ENCODE data around the gene RAB23. TPM values are rescaled to one million over a fixed set of nuclear protein-coding genes. Genes with fewer than 3 reads are reported as not detected.
A peak's percentile ranks its signal among the peaks of the same experiment; 100 is the strongest.

Gene RAB23
- total and polyA plus RNA-seq, 2 of the 8 experiments (the other 6 are each of a cell fraction or from before 2014, with no cell fraction given): 6.5 to 17.2 TPM

GRCh38 chr6:57255451-57256169 lies 33.5 kb upstream of the RAB23 start:
- Histone ChIP-seq H3K18ac (ENCODE audit: extremely low read depth, low read length) (no peak overlapping the region), H4K91ac (replicated peaks; ENCODE audit: insufficient read length, low read length) (no peak overlapping the region), H3K27me3 (replicated peaks in 1 of 4; ENCODE audit: control insufficient read depth in 3 of 4, extremely low read depth in 1 of 4, insufficient read depth in 3 of 4, low read length in 3 of 4) (no peaks in the 10 kb centered on the region), H3K9me3 (ENCODE audit: insufficient read depth in 2 of 2, low read depth in 1 of 2, low read length in 1 of 2) (no peaks in the 10 kb centered on the region), H3K4ac (replicated peaks; ENCODE audit: insufficient read length, low read depth, low read length) (no peak overlapping the region), H3K23me2 (ENCODE audit: low read depth, low read length) (no peaks in the 10 kb centered on the region; the same call in 1 of the 2 replicates), H4K5ac (ENCODE audit: insufficient read length, low read depth, low read length) (no peak overlapping the region), H2BK15ac (ENCODE audit: low read length) (no peak overlapping the region), H3K4me2 (ENCODE audit: insufficient read depth in 1 of 2, low read depth in 2 of 2, low read length in 2 of 2) (no peak overlapping the region), H3K4me3 (ENCODE audit: extremely low read depth in 1 of 4, insufficient read depth in 2 of 4, low read depth in 3 of 4, low read length in 4 of 4) (no peak overlapping the region), H3K79me2 (ENCODE audit: control insufficient read depth in 1 of 2, insufficient read depth in 2 of 2, low read length in 2 of 2) (no peaks in the 10 kb centered on the region), H3K4me1 (replicated peaks in 1 of 4; ENCODE audit: control insufficient read depth in 3 of 4, insufficient read depth in 4 of 4, low read length in 3 of 4) (no peaks in the 10 kb centered on the region), H3K14ac (ENCODE audit: insufficient read length) (no peak overlapping the region), H2BK12ac (ENCODE audit: low read depth, low read length) (no peak overlapping the region), H3K23ac (ENCODE audit: insufficient read length) (no peak overlapping the region), H3K27ac (ENCODE audit: low read depth, low read length) (no peak overlapping the region), H3K79me1 (ENCODE audit: low read depth, low read length) (no peaks in the 10 kb centered on the region), H3K36me3 (ENCODE audit: control insufficient read depth in 2 of 4, insufficient read depth in 4 of 4, low read length in 3 of 4) (no peaks in the 10 kb centered on the region), H3K56ac (replicated peaks; ENCODE audit: insufficient read length, low read depth, low read length) (no peak overlapping the region), H4K20me1 (replicated peaks in 1 of 2; ENCODE audit: control insufficient read depth in 1 of 2, insufficient read depth in 2 of 2, low read length in 2 of 2) (no peaks in the 10 kb centered on the region), H2AK5ac (ENCODE audit: low read depth, low read length) (no peak overlapping the region), H2BK5ac (ENCODE audit: low read depth, low read length) (no peak overlapping the region), H2BK120ac (replicated peaks; ENCODE audit: low read depth, low read length) (no peak overlapping the region), H2BK20ac (ENCODE audit: low read length) (no peak overlapping the region), H3K9ac (replicated peaks in 1 of 4; ENCODE audit: extremely low read depth in 1 of 4, low read depth in 3 of 4, low read length in 3 of 4) (no peak overlapping the region), H4K8ac (ENCODE audit: extremely low read depth, insufficient read depth, low read length) (no peak overlapping the region), H2AFZ (ENCODE audit: low read length) (no peak overlapping the region)
- ChIA-PET POLR2A (ENCODE audit: partially characterized antibody) (no interaction called here), CTCF (ENCODE audit: partially characterized antibody) (no interaction called here)
- TF ChIP-seq BACH1 (IDR thresholded peaks at IDR 0.05; ENCODE audit: low read length) (no peak), MAFK (IDR thresholded peaks at IDR 0.05; ENCODE audit: low read depth, low read length) (peak; percentile 40; the same call in 1 of the 2 replicates)
- DNase-seq (ENCODE audit: low read depth in 1 of 2, low spot score in 2 of 2) (no peak), FAIRE-seq (no peak)
- WGBS, 2 experiments (ENCODE audit: extremely low coverage in 1 of 2, insufficient coverage in 1 of 2, insufficient read length in 1 of 2, insufficient replicate concordance in 2 of 2, low coverage in 1 of 2, low lambda C conversion rate in 2 of 2, missing lambda C conversion rate in 1 of 2): 89% methylated on average over 4 of the region's 4 CpGs; no CpG with 5 or more reads in 1 of the 2 experiments
